Small intestine (tissue), 7 donors: Measurements from ENCODE around the gene LRG1. TPM values are rescaled to one million over a fixed set of nuclear protein-coding genes. Genes with fewer than 3 reads are reported as not detected.
"Not testable (repeated sequence)": the region's sequence is repeated elsewhere in the genome, so short reads cannot be mapped to it uniquely, and the experiment has no call there.

Experiments used
- DNase-seq, 2 donors: peaks; one replicate each; pipeline versions ENCODE4 v3.0.0 to v3.0.0-alpha.2; 2013
- FAIRE-seq: peaks from 2 replicates; lab custom pipeline; 2012; peaks lifted over from hg19 to GRCh38; lab: Jason Lieb, UNC
- H3K27ac ChIP-seq, 3 donors: one replicate each; pipeline ENCODE4 v1.5.1; 2013; ENCODE audit warnings: low read length in 2 of 3, mild to moderate bottlenecking in 2 of 3, control low read depth in 1 of 3, inconsistent platforms in 1 of 3, low read depth in 1 of 3, moderate library complexity in 1 of 3
- H3K27me3 ChIP-seq, 3 donors: one replicate each; pipeline ENCODE4 v1.6.1; 2013; ENCODE audit warnings: low read length in 3 of 3, inconsistent platforms in 1 of 3; ENCODE audit not compliant: control insufficient read depth in 3 of 3, insufficient read depth in 3 of 3
- H3K36me3 ChIP-seq, 3 donors: one replicate each; pipeline ENCODE4 v1.6.1; 2013; ENCODE audit warnings: low read length in 3 of 3, inconsistent platforms in 1 of 3, low read depth in 1 of 3, mild to moderate bottlenecking in 1 of 3, moderate library complexity in 1 of 3; ENCODE audit not compliant: control insufficient read depth in 3 of 3, insufficient read depth in 2 of 3
- H3K4me1 ChIP-seq, 3 donors: one replicate each; pipeline ENCODE4 v1.6.1; 2013; ENCODE audit warnings: low read length in 2 of 3, inconsistent platforms in 1 of 3, low read depth in 1 of 3, mild to moderate bottlenecking in 1 of 3, moderate library complexity in 1 of 3; ENCODE audit not compliant: control insufficient read depth in 3 of 3, insufficient read depth in 2 of 3
- H3K4me3 ChIP-seq, 3 donors: one replicate each; pipeline ENCODE4 v1.5.1; 2013; ENCODE audit warnings: low read length in 3 of 3, control low read depth in 1 of 3, inconsistent platforms in 1 of 3, low read depth in 1 of 3, mild to moderate bottlenecking in 1 of 3, moderate library complexity in 1 of 3
- H3K9me3 ChIP-seq, 2 donors: one replicate each; pipeline ENCODE4 v1.6.1; 2013; ENCODE audit warnings: low read depth in 1 of 2, low read length in 1 of 2; ENCODE audit not compliant: control insufficient read depth in 2 of 2, insufficient read depth in 1 of 2
- WGBS, 3 donors: extraction: QIAGEN DNeasy Blood & Tissue Kit; methylation state at CpG; one replicate each; pipeline ENCODE4 v1.1.7; 2013; 5-methylcytosine and 5-hydroxymethylcytosine counted together
- polyA plus RNA-seq, 4 donors: library from polyadenylated mRNA; stranded (reverse) in 3 of 4; unstranded in 1 of 4; fragments of 200-250 nt in 3 of 4; fragments of 120-200 nt in 1 of 4; gene quantifications; one replicate each; pipeline versions ENCODE4 v1.2.1 to v1.2.3, GENCODE V29; 2013
- donor health status: healthy with polysubstance abuse.
- donor health status: control.
- donor health status: control.
- donor health status: Bipolar disorder and iron deficiency.
- donor health status: healthy.

The LRG1 gene
- polyA plus RNA-seq, 4 donors, result 0.67 to 9.8 (median 2.6) TPM

- FAIRE-seq, result no peak
- 17 to 42% (median 26%) methylated on average over 23 to 28 of the region's 28 CpGs for WGBS, 3 donors
- DNase-seq, result no peak
- Histone ChIP-seq H3K27ac (peak overlapping the region in 1 of 3 donors; percentile 23), H3K9me3 (no peaks in the 10 kb centered on the region), H3K27me3 (peaks cover 3 to 11% (median 6%) of the 10 kb centered on the region in 3 donors), H3K4me1 (peaks cover 0 to 8% (median 0%) of the 10 kb centered on the region in 3 donors), H3K4me3 (no peak overlapping the region), H3K36me3 (no peaks in the 10 kb centered on the region)
Measured at GRCh38 chr19:4531562-4532165, 8.2 kb downstream of the LRG1 start.

- Histone ChIP-seq H3K4me3 (no peak overlapping the region), H3K4me1 (peaks cover 0 to under 1% (median 0%) of the 10 kb centered on the region in 3 donors), H3K9me3 (no peaks in the 10 kb centered on the region), H3K36me3 (no peaks in the 10 kb centered on the region), H3K27me3 (peaks cover 3 to 7% (median 4%) of the 10 kb centered on the region in 3 donors), H3K27ac (no peak overlapping the region)
- 64 to 75% (median 65%) methylated on average over 14 of the region's 14 CpGs for WGBS, 3 donors
- FAIRE-seq (no peak), DNase-seq (no peak)
Measured at GRCh38 chr19:4529924-4530522, 9.8 kb downstream of the LRG1 start.

DNA sequence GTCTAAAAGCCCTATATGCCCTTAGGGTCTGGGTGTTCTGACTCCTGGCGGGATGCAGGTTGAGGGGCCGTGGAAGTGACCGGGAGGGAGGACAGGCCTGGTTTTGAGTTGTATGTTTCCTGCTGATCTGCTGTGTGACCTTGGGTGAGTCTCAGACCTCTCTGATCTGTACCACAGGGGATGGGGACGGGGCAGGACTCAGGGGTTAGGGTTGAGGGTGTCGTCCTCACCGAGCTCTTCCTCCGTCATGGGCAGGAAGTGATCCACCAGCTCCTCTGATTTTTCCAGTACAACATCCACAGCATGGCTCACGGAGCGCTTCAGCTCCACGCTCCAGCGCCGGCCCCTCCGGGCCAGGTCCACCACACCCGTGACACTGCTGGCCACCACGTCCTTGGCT lies 11.0 kb downstream of the LRG1 start:
- WGBS, 3 donors, result 76 to 80% (median 76%) methylated on average over 12 to 15 of the region's 15 CpGs
- no peak for DNase-seq

DNA sequence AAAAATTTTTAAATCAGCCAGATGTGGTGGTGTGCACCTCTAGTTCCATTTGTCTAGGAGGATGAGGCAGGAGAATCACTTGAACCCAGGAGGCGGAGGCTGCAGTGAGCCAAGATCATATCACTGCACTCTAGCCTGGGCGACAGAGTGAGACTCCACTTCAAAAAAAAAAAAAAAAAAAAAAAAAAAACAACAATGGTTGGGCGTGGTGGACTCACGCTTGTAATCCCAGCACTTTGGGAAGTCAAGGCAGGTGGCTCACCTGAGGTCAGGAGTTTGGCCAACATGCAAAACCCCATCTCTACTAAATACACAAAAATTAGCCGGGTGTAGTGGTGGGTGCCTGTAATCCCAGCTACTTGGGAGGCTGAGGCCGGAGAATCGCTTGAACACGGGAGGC lies 12.5 kb downstream of the LRG1 start:
- not testable (repeated sequence) for H3K4me3 ChIP-seq, H3K27ac ChIP-seq, H3K4me1 ChIP-seq, H3K36me3 ChIP-seq, DNase-seq, H3K9me3 ChIP-seq, FAIRE-seq, H3K27me3 ChIP-seq
- whole genome bisulfite sequencing, 3 donors, result 61 to 82% (median 65%) methylated on average over 8 of the region's 8 CpGs

More for the DNA sequence above, 11.0 kb downstream of the LRG1 start:
- H3K27ac ChIP-seq, result no peak overlapping the region
- peaks cover 2 to 3% (median 3%) of the 10 kb centered on the region in 3 donors for H3K27me3 ChIP-seq
- no peak for FAIRE-seq
- H3K4me3 ChIP-seq, result no peak overlapping the region
- no peaks in the 10 kb centered on the region for H3K36me3 ChIP-seq
- H3K9me3 ChIP-seq, result no peaks in the 10 kb centered on the region
- no peaks in the 10 kb centered on the region for H3K4me1 ChIP-seq

DNA sequence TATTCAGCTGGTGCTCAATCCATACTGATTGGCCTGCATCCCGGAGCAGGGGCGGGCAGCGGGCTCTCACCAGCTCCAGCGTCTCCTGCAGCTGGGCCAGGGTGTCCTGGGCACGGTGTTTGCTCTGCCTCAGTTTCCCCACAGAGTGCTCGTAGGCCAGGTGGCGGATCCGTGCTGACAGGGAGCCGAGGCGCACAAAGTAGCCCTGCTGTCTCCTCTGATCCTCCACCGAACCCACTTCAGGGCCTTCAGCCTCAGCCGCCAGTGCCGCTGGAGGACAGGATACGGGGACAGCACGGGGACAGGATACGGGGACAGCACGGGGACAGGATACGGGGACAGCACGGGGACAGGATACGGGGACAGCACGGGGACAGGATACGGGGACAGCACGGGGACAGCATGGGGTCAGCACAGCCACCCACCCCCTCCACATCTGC lies 14.3 kb downstream of the LRG1 start:
- FAIRE-seq, result no peak
- no peak for DNase-seq
- Histone ChIP-seq H3K27ac (no peak overlapping the region), H3K36me3 (no peaks in the 10 kb centered on the region), H3K4me3 (no peak overlapping the region), H3K4me1 (no peaks in the 10 kb centered on the region), H3K27me3 (no peaks in the 10 kb centered on the region), H3K9me3 (no peaks in the 10 kb centered on the region)
- 68 to 86% (median 77%) methylated on average over 13 to 23 of the region's 23 CpGs for WGBS, 3 donors

DNA sequence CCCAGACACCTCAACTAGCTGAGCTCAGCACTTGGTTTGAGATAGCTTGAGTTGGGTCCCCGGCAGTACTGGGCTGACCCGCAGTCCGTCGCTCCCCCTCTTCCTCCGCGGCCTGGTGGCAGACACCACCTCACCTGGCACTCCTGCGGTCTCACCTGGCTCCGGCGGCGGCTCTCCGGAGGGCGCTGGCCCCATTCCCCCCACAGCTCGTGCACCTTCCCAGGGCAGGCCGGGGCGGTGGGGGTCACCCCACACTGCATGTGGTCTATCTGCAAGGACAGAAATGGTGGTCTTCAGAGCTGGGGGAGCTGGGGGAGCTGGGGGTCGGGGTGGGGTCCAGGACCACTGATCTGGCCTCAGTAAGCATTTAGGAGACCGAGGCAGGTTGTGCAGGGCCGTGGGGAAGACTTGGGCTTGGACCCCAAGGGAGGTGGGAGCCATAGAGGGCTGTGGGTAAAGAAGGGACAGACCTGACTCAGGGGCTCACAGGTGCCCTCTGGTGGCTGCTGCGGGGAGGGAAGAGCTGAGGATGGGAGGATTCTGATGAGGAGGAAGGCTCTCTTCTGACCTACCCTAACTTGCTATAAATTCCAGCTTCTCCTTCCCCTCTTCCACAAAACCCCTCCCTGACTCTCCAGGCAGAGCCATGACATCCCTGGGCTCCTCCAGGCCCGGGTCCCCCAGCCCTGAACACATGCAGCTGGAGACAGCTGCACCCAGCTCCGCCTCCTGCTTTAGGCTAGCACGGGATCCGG lies 14.9 kb downstream of the LRG1 start:
- Histone ChIP-seq H3K4me3 (no peak overlapping the region), H3K9me3 (peaks cover 0 to under 1% of the 10 kb centered on the region in 2 donors), H3K27me3 (no peaks in the 10 kb centered on the region), H3K4me1 (no peaks in the 10 kb centered on the region), H3K36me3 (no peaks in the 10 kb centered on the region), H3K27ac (no peak overlapping the region)
- peak; percentile 43 to 49 for DNase-seq
- FAIRE-seq, result no peak
- 62 to 66% (median 65%) methylated on average over 23 of the region's 23 CpGs for WGBS, 3 donors

GRCh38 chr19:4523306-4524110 lies 16.3 kb downstream of the LRG1 start:
- peaks cover 0 to 10% of the 10 kb centered on the region in 2 donors for H3K9me3 ChIP-seq
- H3K27ac ChIP-seq, result no peak overlapping the region
- H3K4me3 ChIP-seq, result no peak overlapping the region
- H3K4me1 ChIP-seq, result no peaks in the 10 kb centered on the region
- no peaks in the 10 kb centered on the region for H3K36me3 ChIP-seq
- FAIRE-seq, result no peak
- 68 to 72% (median 70%) methylated on average over 48 to 53 of the region's 53 CpGs for WGBS, 3 donors
- peak in 1 of 2 donors; percentile 25 for DNase-seq
- H3K27me3 ChIP-seq, result no peaks in the 10 kb centered on the region
